Hippocampal formation (tissue), 2 donors: ENCODE results near the gene FTO.
"Not testable (repeated sequence)": the region's sequence is repeated elsewhere in the genome, so short reads cannot be mapped to it uniquely, and the experiment has no call there.

Source experiments
- DNase-seq, 2 donors: peaks; one replicate each; lab custom pipeline; 2025; lab: John Stamatoyannopoulos, UW

Gene FTO

GRCh38 chr16:53864819-53865493 is 161.0 kb downstream of the FTO start:
- DNase-seq: no peak

DNA sequence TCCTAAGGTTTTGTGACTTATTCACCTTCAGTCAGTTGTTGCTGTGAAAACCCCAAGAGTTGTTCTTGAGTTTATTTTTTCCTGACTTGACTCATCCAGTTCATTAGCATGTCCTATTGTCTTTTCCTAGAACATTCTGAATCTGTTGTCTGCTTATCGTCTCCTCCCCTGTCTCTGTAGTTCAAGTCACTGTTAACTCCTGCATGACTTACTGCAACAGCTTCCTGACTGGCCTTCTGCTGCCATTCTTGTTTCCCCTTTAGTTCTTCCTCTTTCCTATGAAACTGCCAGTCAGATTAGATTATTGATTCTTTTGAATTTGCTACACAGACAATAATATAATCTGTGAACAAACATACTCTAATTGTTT is 161.5 kb downstream of the FTO start:
- DNase-seq: peak in 1 of 2 donors; percentile 51

- no peak for DNase-seq
Observed at GRCh38 chr16:53866520-53866919, 162.6 kb downstream of the FTO start.

- no peak for DNase-seq
Observed at GRCh38 chr16:53870831-53871230, 166.9 kb downstream of the FTO start.

GRCh38 chr16:53872248-53873221 is 168.6 kb downstream of the FTO start:
- DNase-seq: no peak

DNA sequence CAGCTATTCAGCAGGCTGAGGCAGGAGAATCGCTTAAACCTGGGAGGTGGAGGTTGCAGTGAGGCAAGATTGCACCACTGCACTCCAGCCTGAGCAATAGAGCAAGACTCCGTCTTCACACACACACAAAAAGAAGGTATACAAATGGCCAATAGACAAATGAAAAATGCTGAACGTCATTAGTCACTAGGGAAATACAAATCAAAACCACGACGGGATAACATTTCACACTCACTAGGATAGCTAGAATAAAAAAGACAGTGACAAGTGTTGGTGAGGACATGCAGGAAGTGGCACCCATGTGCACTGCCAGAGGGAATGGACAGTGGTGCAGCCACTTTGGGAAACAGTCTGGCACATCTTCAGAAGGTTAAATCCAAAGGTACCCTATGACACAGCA is 172.9 kb downstream of the FTO start:
- no peak for DNase-seq

DNA sequence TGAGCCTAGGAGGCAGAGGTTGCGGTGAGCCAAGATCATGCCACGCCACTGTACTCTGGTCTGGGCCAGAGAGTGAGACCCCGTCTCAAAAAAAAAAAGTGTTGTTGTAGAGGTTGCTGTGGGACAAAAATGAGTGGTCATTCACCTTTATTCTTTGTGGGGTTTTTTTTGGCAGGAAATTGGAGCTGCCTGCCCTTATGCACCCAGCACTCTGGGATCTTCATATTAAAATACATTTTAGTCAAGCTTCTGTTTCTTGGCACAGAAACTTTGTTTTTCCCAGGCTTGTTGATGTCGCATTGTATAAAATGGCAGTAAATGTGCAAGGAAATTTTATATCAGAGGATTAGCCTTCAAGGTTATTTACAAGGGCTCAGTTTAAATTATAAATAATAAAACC is 174.3 kb downstream of the FTO start:
- no peak for DNase-seq

DNA sequence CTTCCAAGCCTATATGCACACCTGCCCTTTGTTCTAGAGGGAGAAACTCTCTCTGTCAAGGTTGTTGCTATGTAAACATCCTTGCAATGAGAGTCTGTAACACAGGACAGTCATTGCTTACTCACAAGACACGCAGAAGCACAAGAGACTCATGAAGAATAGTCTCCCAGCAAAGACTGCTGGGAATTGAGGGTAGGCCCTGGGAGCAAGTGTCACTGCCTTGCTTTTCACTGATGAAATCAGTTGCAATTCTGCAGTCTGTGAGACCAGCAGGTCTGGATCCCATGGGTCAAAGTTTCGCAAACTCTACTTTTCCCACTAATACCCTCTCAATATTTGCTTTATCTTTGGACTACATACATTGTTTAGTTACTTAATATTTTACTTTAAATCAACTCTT is 177.4 kb downstream of the FTO start:
- DNase-seq: no peak

- no peak for DNase-seq
Observed at GRCh38 chr16:53882310-53882709, 178.4 kb downstream of the FTO start.

- DNase-seq: no peak
Observed at GRCh38 chr16:53884748-53885147, 180.8 kb downstream of the FTO start.

DNA sequence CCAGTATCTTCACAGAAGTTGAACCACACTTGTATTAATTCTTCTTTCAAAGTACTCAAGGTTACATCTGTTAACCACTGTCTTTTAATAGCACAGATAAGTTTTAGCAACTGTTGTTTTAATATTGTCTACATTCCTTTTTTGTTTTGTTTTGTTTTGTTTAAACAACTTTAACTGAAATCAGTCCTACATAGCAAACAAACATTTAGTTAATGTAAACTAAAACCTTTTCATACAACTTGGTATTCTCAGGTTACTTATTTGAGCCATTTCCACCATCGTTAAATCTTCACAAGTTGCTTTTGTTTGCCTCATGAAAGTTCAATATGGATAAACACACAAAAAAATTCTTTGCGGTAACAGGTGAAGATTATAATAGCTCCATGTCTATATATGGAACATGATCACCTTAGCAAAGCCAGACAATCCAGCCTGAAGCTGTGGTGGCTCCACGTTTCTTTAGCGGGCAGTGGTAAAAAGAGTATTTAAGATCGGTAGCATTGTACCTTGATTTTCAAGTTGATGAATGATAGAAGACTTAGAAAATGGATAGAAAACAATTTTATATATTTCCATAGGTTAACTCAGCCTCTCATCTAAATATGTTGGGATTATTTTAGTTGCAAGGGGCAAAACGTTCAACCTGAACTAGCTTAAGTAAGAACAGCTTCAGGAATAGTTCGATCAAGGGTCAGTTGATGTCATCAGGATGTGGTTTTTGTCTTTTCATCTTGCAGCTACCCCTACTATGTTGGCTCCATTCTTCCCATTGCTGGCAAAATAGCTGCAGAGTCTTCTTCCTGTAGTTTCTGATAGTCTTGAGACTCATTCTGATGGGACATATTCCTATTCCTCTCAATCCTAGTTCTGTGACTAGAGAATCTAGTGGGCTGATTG is 182.8 kb downstream of the FTO start:
- DNase-seq: no peak

DNA sequence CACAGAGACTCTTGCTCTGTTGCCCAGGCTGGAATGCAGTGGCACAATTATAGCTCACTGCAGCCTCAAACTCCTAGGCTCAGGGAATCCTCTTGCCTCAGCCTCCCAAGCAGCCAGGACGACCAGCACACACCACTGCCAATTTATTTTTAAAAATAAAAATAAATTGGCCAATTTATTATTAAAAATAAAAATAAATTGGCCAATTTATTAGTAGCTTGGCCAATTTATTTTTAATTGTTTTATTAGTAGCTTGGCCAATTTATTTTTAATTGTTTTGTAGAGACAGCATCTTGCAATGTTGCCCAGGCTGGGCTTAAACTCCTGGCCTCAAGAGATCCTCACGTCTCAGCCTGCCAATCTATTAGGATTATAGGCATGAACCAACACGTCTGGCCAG is 184.3 kb downstream of the FTO start:
- no peak for DNase-seq

DNA sequence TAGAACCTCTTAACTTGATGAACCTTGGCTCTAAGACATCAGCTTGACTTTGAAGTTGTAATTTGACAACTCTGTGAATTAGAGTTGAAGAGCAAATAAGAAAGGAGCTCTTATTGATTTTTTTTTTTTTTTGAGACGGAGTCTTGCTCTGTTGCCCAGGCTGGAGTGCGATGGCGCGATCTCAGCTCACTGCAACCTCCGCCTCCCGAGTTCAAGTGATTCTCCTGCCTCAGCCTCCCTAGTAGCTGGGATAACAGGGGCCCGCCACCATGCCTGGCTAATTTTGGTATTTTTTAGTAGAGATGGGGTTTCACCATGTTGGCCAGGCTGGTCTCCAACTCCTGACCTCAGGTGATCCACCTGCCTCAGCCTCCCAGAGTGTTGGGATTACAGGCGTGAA is 186.9 kb downstream of the FTO start:
- not testable (repeated sequence) for DNase-seq

- DNase-seq: no peak
Observed at GRCh38 chr16:53891409-53892139, 187.6 kb downstream of the FTO start.

GRCh38 chr16:53892155-53892554 is 188.2 kb downstream of the FTO start:
- peak; percentile 62 to 64 for DNase-seq

- DNase-seq: no peak
Observed at GRCh38 chr16:53893731-53894435, 189.9 kb downstream of the FTO start.

DNA sequence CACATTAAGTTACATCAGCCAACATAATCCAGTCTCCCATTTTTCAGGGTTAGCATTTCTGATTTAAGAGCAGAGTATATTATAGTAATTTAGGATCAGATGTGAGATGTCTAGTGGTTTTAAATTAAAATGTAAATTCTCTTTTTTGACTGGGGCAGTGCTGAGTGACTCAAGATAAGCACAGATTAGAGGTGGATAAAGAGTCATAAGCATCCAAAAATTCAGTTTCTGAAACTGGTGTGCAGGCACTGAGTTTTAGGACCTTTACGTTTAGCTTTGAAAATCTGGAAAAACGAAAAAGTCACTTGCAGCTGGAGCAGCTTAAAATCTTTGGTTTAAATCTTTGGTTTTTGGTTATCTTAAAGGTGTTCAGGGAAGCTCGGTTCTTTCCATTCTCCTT is 190.7 kb downstream of the FTO start:
- DNase-seq: no peak

GRCh38 chr16:53895433-53895832 is 191.5 kb downstream of the FTO start:
- no peak for DNase-seq

DNA sequence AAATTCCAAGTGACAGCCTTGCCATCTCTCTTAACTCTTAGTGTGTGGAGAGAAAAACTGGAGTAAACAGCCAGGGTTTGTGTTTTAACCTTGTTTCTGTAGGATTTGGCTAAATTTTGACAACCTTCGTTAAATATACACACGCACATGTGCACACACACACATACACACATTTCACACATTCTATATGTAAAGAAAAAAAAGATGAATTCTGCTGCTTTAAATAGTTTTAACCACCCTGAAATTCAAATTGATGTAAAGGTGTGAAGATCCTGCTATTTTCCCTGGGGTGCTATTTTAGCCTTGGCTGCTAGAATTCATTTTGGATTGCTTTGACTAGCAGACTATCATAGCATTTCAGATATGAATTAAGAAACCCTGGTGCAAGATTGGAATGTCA is 191.9 kb downstream of the FTO start:
- no peak for DNase-seq

- DNase-seq: no peak
Observed at GRCh38 chr16:53896722-53897121, 192.8 kb downstream of the FTO start.

- no peak for DNase-seq
Observed at GRCh38 chr16:53898993-53899392, 195.0 kb downstream of the FTO start.
